ENCODE data around the gene AURKB. TPM values are rescaled to one million over a fixed set of nuclear protein-coding genes. Genes with fewer than 3 reads are reported as not detected.

AURKB gene
- total and polyA plus RNA-seq, 10 of the 15 experiments (the other 5 are each of a cell fraction or from before 2014, with no cell fraction given): 52.7 to 209 (median 128) TPM

DNA sequence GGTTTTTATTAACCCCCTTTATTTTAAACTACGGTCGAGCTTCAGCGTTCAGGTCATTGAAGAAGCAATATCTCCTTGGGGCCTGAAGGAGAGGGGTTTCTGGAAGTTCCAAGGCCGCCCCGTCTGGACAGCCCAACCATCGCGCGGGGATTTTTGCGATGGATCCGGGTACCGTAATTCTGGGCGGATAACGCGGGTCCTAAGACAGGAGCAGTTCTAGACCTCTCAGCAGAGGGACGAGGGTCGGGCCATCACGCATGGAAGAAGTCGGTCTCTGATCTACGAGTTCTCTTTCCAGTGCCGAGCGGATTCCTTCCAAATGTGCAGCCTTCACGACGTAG is 24.0 kb downstream of the AURKB start (continued):
- TF ChIP-seq IKZF2 (IDR thresholded peaks at IDR 0.05) (no peak), YY1 (IDR thresholded peaks at IDR 0.05; ENCODE audit: low read depth, low read length) (peak; percentile 5; the same call in 1 of the 2 replicates), ZBTB40 (IDR thresholded peaks at IDR 0.05; ENCODE audit: borderline replicate concordance) (peak; percentile 22), MTA3 (IDR thresholded peaks at IDR 0.05; ENCODE audit: borderline replicate concordance, low read length) (0 out of 2 replicates have a peak, but pooled peaks have one; percentile 17), ZNF217 (IDR thresholded peaks at IDR 0.05) (peak; percentile 84; the same call in 1 of the 2 replicates), RBBP5 (conservative IDR thresholded peaks at IDR 0.05) (no peak), BACH1 (IDR thresholded peaks at IDR 0.05; ENCODE audit: borderline replicate concordance) (peak; percentile 4; the same call in 1 of the 2 replicates), GATAD2B (conservative IDR thresholded peaks at IDR 0.05; ENCODE audit: low read depth) (0 out of 2 replicates have a peak, but pooled peaks have one; percentile 1)
- TF ChIP-seq, protein P1, sequence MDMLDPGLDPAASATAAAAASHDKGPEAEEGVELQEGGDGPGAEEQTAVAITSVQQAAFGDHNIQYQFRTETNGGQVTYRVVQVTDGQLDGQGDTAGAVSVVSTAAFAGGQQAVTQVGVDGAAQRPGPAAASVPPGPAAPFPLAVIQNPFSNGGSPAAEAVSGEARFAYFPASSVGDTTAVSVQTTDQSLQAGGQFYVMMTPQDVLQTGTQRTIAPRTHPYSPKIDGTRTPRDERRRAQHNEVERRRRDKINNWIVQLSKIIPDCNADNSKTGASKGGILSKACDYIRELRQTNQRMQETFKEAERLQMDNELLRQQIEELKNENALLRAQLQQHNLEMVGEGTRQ (IDR thresholded peaks at IDR 0.05; ENCODE audit: borderline replicate concordance, low read depth, low read length): no peak
- TF ChIP-seq, protein P2, sequence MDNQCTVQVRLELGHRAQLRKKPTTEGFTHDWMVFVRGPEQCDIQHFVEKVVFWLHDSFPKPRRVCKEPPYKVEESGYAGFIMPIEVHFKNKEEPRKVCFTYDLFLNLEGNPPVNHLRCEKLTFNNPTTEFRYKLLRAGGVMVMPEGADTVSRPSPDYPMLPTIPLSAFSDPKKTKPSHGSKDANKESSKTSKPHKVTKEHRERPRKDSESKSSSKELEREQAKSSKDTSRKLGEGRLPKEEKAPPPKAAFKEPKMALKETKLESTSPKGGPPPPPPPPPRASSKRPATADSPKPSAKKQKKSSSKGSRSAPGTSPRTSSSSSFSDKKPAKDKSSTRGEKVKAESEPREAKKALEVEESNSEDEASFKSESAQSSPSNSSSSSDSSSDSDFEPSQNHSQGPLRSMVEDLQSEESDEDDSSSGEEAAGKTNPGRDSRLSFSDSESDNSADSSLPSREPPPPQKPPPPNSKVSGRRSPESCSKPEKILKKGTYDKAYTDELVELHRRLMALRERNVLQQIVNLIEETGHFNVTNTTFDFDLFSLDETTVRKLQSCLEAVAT (IDR thresholded peaks at IDR 0.05): 0 out of 2 replicates have a peak, but pooled peaks have one; percentile 10

All from GM12878 (cell line).